Activated naive CD8-positive, alpha-beta T cell treated with anti-CD3 and anti-CD28 coated beads, Interleukin-2, amount 50 U/mL, for 24 hours (primary cell): ENCODE data around the gene ONECUT1.

ENCODE experiments used
- ATAC-seq: fragments of 150-1000 bp; cut with Tn5 transposase; one replicate; pipeline ENCODE4 v1.10.0; 2021
- DNase-seq: peaks from one replicate; pipeline ENCODE4 v3.0.0; 2021
- H3K27ac Mint-ChIP-seq: one replicate; pipeline ENCODE4 v1.8.0; 2021; ENCODE audit warnings: mild to moderate bottlenecking, mixed read lengths
- H3K27me3 Mint-ChIP-seq: one replicate; pipeline ENCODE4 v1.8.0; 2021; ENCODE audit warnings: mixed read lengths
- H3K36me3 Mint-ChIP-seq: one replicate; pipeline ENCODE4 v1.8.0; 2021; ENCODE audit warnings: low read depth, mixed read lengths
- H3K4me1 Mint-ChIP-seq: one replicate; pipeline ENCODE4 v1.8.0; 2021; ENCODE audit warnings: mixed read lengths
- H3K4me3 Mint-ChIP-seq: one replicate; pipeline ENCODE4 v1.8.0; 2021; ENCODE audit warnings: mild to moderate bottlenecking, moderate library complexity, mixed read lengths
- H3K9me3 Mint-ChIP-seq: one replicate; pipeline ENCODE4 v1.8.0; 2021; ENCODE audit warnings: mixed read lengths

The ONECUT1 gene

GRCh38 chr15:52789008-52789600, 1.0 kb downstream of the ONECUT1 start:
- ATAC-seq (peak; percentile 13), DNase-seq (no peak)
- peak overlapping the region; percentile 40 for H3K4me3 Mint-ChIP-seq
- peaks cover 17% of the 10 kb centered on the region for H3K4me1 Mint-ChIP-seq
- no peaks in the 10 kb centered on the region for H3K9me3 Mint-ChIP-seq
- H3K36me3 Mint-ChIP-seq, result no peaks in the 10 kb centered on the region
- no peak overlapping the region for H3K27ac Mint-ChIP-seq
- peaks cover 83% of the 10 kb centered on the region for H3K27me3 Mint-ChIP-seq

GRCh38 chr15:52788099-52788986, 1.8 kb downstream of the ONECUT1 start:
- H3K4me1 Mint-ChIP-seq, result peaks cover 22% of the 10 kb centered on the region
- peak overlapping the region; percentile 36 for H3K4me3 Mint-ChIP-seq
- ATAC-seq, result no peak
- H3K27ac Mint-ChIP-seq, result no peak overlapping the region
- no peaks in the 10 kb centered on the region for H3K36me3 Mint-ChIP-seq
- DNase-seq, result no peak
- H3K27me3 Mint-ChIP-seq, result peaks cover 83% of the 10 kb centered on the region
- H3K9me3 Mint-ChIP-seq, result no peaks in the 10 kb centered on the region

- H3K9me3 Mint-ChIP-seq, result no peaks in the 10 kb centered on the region
- DNase-seq (no peak), ATAC-seq (no peak)
- H3K27me3 Mint-ChIP-seq, result peaks cover 83% of the 10 kb centered on the region
- peaks cover 27% of the 10 kb centered on the region for H3K4me1 Mint-ChIP-seq
- H3K36me3 Mint-ChIP-seq, result no peaks in the 10 kb centered on the region
- no peak overlapping the region for H3K27ac Mint-ChIP-seq
- peak overlapping the region; percentile 36 for H3K4me3 Mint-ChIP-seq
These were observed 2.5 kb downstream of the ONECUT1 start for GRCh38 chr15:52787549-52788098.

- no peaks in the 10 kb centered on the region for H3K9me3 Mint-ChIP-seq
- ATAC-seq, result no peak
- no peak for DNase-seq
- H3K4me1 Mint-ChIP-seq, result peaks cover 28% of the 10 kb centered on the region
- no peaks in the 10 kb centered on the region for H3K36me3 Mint-ChIP-seq
- no peak overlapping the region for H3K27ac Mint-ChIP-seq
- H3K4me3 Mint-ChIP-seq, result no peak overlapping the region
- peaks cover 84% of the 10 kb centered on the region for H3K27me3 Mint-ChIP-seq
These were observed 3.0 kb downstream of the ONECUT1 start for GRCh38 chr15:52787123-52787503.

GRCh38 chr15:52786436-52787122, 3.6 kb downstream of the ONECUT1 start:
- Mint-ChIP-seq H3K4me3 (no peak overlapping the region), H3K36me3 (no peaks in the 10 kb centered on the region), H3K27me3 (peaks cover 85% of the 10 kb centered on the region), H3K4me1 (peaks cover 28% of the 10 kb centered on the region), H3K27ac (no peak overlapping the region), H3K9me3 (no peaks in the 10 kb centered on the region)
- no peak for ATAC-seq
- DNase-seq, result no peak

GRCh38 chr15:52785672-52786406, 4.3 kb downstream of the ONECUT1 start:
- ATAC-seq (no peak), DNase-seq (no peak)
- H3K36me3 Mint-ChIP-seq, result no peaks in the 10 kb centered on the region
- no peak overlapping the region for H3K4me3 Mint-ChIP-seq
- no peak overlapping the region for H3K27ac Mint-ChIP-seq
- H3K27me3 Mint-ChIP-seq, result peaks cover 86% of the 10 kb centered on the region
- no peaks in the 10 kb centered on the region for H3K9me3 Mint-ChIP-seq
- H3K4me1 Mint-ChIP-seq, result peaks cover 28% of the 10 kb centered on the region

- no peak overlapping the region for H3K4me3 Mint-ChIP-seq
- DNase-seq, result no peak
- no peaks in the 10 kb centered on the region for H3K36me3 Mint-ChIP-seq
- peaks cover 33% of the 10 kb centered on the region for H3K4me1 Mint-ChIP-seq
- no peak overlapping the region for H3K27ac Mint-ChIP-seq
- ATAC-seq, result no peak
- H3K27me3 Mint-ChIP-seq, result peaks cover 90% of the 10 kb centered on the region
- no peaks in the 10 kb centered on the region for H3K9me3 Mint-ChIP-seq
These were observed 5.1 kb downstream of the ONECUT1 start for GRCh38 chr15:52784799-52785671.

- DNase-seq (peak; percentile 55), ATAC-seq (peak; percentile 29)
- H3K27me3 Mint-ChIP-seq, result peaks cover 88% of the 10 kb centered on the region
- peaks cover 33% of the 10 kb centered on the region for H3K4me1 Mint-ChIP-seq
- no peak overlapping the region for H3K27ac Mint-ChIP-seq
- no peaks in the 10 kb centered on the region for H3K36me3 Mint-ChIP-seq
- H3K9me3 Mint-ChIP-seq, result no peaks in the 10 kb centered on the region
- no peak overlapping the region for H3K4me3 Mint-ChIP-seq
These were observed 6.0 kb downstream of the ONECUT1 start for GRCh38 chr15:52783929-52784798.

GRCh38 chr15:52783191-52783829, 6.8 kb downstream of the ONECUT1 start:
- Mint-ChIP-seq H3K27me3 (peaks cover 84% of the 10 kb centered on the region), H3K9me3 (no peaks in the 10 kb centered on the region), H3K4me3 (no peak overlapping the region), H3K36me3 (no peaks in the 10 kb centered on the region), H3K4me1 (peaks cover 31% of the 10 kb centered on the region), H3K27ac (no peak overlapping the region)
- no peak for DNase-seq
- ATAC-seq, result no peak

GRCh38 chr15:52782514-52782913, 7.6 kb downstream of the ONECUT1 start:
- no peak overlapping the region for H3K4me3 Mint-ChIP-seq
- H3K27ac Mint-ChIP-seq, result no peak overlapping the region
- no peaks in the 10 kb centered on the region for H3K9me3 Mint-ChIP-seq
- H3K4me1 Mint-ChIP-seq, result peaks cover 31% of the 10 kb centered on the region
- no peaks in the 10 kb centered on the region for H3K36me3 Mint-ChIP-seq
- H3K27me3 Mint-ChIP-seq, result peaks cover 82% of the 10 kb centered on the region
- ATAC-seq (no peak), DNase-seq (no peak)

GRCh38 chr15:52780172-52780980, 9.8 kb downstream of the ONECUT1 start:
- Mint-ChIP-seq H3K9me3 (no peaks in the 10 kb centered on the region), H3K27ac (peak overlapping the region; percentile 77), H3K27me3 (peaks cover 72% of the 10 kb centered on the region), H3K4me3 (peak overlapping the region; percentile 55), H3K36me3 (no peaks in the 10 kb centered on the region), H3K4me1 (peaks cover 28% of the 10 kb centered on the region)
- DNase-seq (peak; percentile 70), ATAC-seq (peak; percentile 33)

- ATAC-seq, result no peak
- Mint-ChIP-seq H3K4me3 (no peak overlapping the region), H3K4me1 (peaks cover 20% of the 10 kb centered on the region), H3K27ac (no peak overlapping the region), H3K9me3 (no peaks in the 10 kb centered on the region), H3K27me3 (peaks cover 60% of the 10 kb centered on the region), H3K36me3 (no peaks in the 10 kb centered on the region)
- no peak for DNase-seq
These were observed 11.7 kb downstream of the ONECUT1 start for GRCh38 chr15:52778457-52778856.
